OCI-M2 (cell line): Measurements from ENCODE around the gene RNFT2.
"Not testable (repeated sequence)": the region's sequence is repeated elsewhere in the genome, so short reads cannot be mapped to it uniquely, and the experiment has no call there.

Experiments used
- DNase-seq: peaks from one replicate; lab custom pipeline; 2025; ENCODE audit not compliant: unreplicated experiment; lab: John Stamatoyannopoulos, UW

Gene RNFT2

GRCh38 chr12:116792403-116792802 is 54.3 kb downstream of the RNFT2 start:
- no peak for DNase-seq

- no peak for DNase-seq
Observed at GRCh38 chr12:116794725-116795124, 56.6 kb downstream of the RNFT2 start.

GRCh38 chr12:116797885-116798284 is 59.8 kb downstream of the RNFT2 start:
- DNase-seq: no peak

GRCh38 chr12:116798719-116799118 is 60.6 kb downstream of the RNFT2 start:
- DNase-seq: no peak

- DNase-seq: no peak
Observed at GRCh38 chr12:116799955-116800354, 61.8 kb downstream of the RNFT2 start.

- no peak for DNase-seq
Observed at GRCh38 chr12:116800918-116801317, 62.8 kb downstream of the RNFT2 start.

- no peak for DNase-seq
Observed at GRCh38 chr12:116802018-116802417, 63.9 kb downstream of the RNFT2 start.

- DNase-seq: no peak
Observed at GRCh38 chr12:116803013-116803736, 65.1 kb downstream of the RNFT2 start.

- DNase-seq: no peak
Observed at GRCh38 chr12:116804051-116804450, 65.9 kb downstream of the RNFT2 start.

GRCh38 chr12:116806845-116807440 is 68.8 kb downstream of the RNFT2 start:
- no peak for DNase-seq

GRCh38 chr12:116807546-116807945 is 69.4 kb downstream of the RNFT2 start:
- DNase-seq: no peak

- DNase-seq: no peak
Observed at GRCh38 chr12:116808113-116809105, 70.3 kb downstream of the RNFT2 start.

- no peak for DNase-seq
Observed at GRCh38 chr12:116812238-116812637, 74.1 kb downstream of the RNFT2 start.

- no peak for DNase-seq
Observed at GRCh38 chr12:116813271-116814041, 75.3 kb downstream of the RNFT2 start.

GRCh38 chr12:116814766-116815165 is 76.7 kb downstream of the RNFT2 start:
- not testable (repeated sequence) for DNase-seq

GRCh38 chr12:116818341-116818856 is 80.3 kb downstream of the RNFT2 start:
- DNase-seq: no peak

- peak; percentile 29 for DNase-seq
Observed at GRCh38 chr12:116818948-116819832, 81.1 kb downstream of the RNFT2 start.

GRCh38 chr12:116820064-116820656 is 82.0 kb downstream of the RNFT2 start:
- DNase-seq: no peak

- DNase-seq: no peak
Observed at GRCh38 chr12:116821291-116821690, 83.2 kb downstream of the RNFT2 start.
